ENCODE measurements around the gene CCDC106. TPM values are rescaled to one million over a fixed set of nuclear protein-coding genes. Genes with fewer than 3 reads are reported as not detected.

Gene CCDC106
- total RNA-seq, 4 donors from 2014 or later, result 3.7 to 15.1 (median 8.4) TPM

GRCh38 chr19:55676889-55677505 is 29.0 kb downstream of the CCDC106 start:
- DNase-seq, result no peak
- H3K27ac ChIP-seq, result peak overlapping the region; percentile 59 to 99 (median 95)
- peaks cover 0 to 12% (median 6%) of the 10 kb centered on the region in 4 donors for H3K36me3 ChIP-seq
- no peaks in the 10 kb centered on the region for H3K9me3 ChIP-seq
- in situ Hi-C loops (cut with MboI; ENCODE audit: low pct_ligation_motif_present in 1 of 4, low pct_unique_long_range_greater_than_20kb in 1 of 4, low sequenced_read_pairs in 3 of 4) (no loop called here), intact Hi-C loops (cut with DNase I; ENCODE audit: low total_unique reads) (no loop called here)
- TF ChIP-seq POLR2AphosphoS5 (IDR thresholded peaks at IDR 0.05) (no peak), EP300 (IDR thresholded peaks at IDR 0.05; ENCODE audit: low read depth) (no peak), CTCF (IDR thresholded peaks at IDR 0.05) (no peak), POLR2A (IDR thresholded peaks at IDR 0.05) (no peak)
- H3K27me3 ChIP-seq, result no peaks in the 10 kb centered on the region
- WGBS, 2 donors (ENCODE audit: low coverage in 1 of 2), result 56 to 69% methylated on average over 3 to 7 of the region's 7 CpGs
- peaks cover 22 to 66% (median 38%) of the 10 kb centered on the region in 4 donors for H3K4me1 ChIP-seq
- H3K4me3 ChIP-seq, result peak overlapping the region in 2 of 4 donors; percentile 65 to 99

- Histone ChIP-seq H3K36me3 (peaks cover 0 to 12% (median 6%) of the 10 kb centered on the region in 4 donors), H3K27me3 (no peaks in the 10 kb centered on the region), H3K27ac (peak overlapping the region; percentile 59 to 99 (median 95)), H3K4me1 (peaks cover 22 to 72% (median 41%) of the 10 kb centered on the region in 4 donors), H3K4me3 (peak overlapping the region in 2 of 4 donors; percentile 5 to 65), H3K9me3 (no peaks in the 10 kb centered on the region)
- no peak for DNase-seq
- in situ Hi-C loops (cut with MboI; ENCODE audit: low pct_ligation_motif_present in 1 of 4, low pct_unique_long_range_greater_than_20kb in 1 of 4, low sequenced_read_pairs in 3 of 4) (no loop called here), intact Hi-C loops (cut with DNase I; ENCODE audit: low total_unique reads) (no loop called here)
- TF ChIP-seq POLR2AphosphoS5 (IDR thresholded peaks at IDR 0.05) (no peak), CTCF (IDR thresholded peaks at IDR 0.05) (no peak), POLR2A (IDR thresholded peaks at IDR 0.05) (no peak), EP300 (IDR thresholded peaks at IDR 0.05; ENCODE audit: low read depth) (no peak)
- 19% methylated on average over 6 of the region's 6 CpGs; no CpG with 5 or more reads in 1 of the 2 donors for WGBS, 2 donors (ENCODE audit: low coverage in 1 of 2)
Measured at GRCh38 chr19:55677572-55678028, 29.6 kb downstream of the CCDC106 start.

GRCh38 chr19:55678121-55678671 is 30.2 kb downstream of the CCDC106 start:
- in situ Hi-C loops (cut with MboI; ENCODE audit: low pct_ligation_motif_present in 1 of 4, low pct_unique_long_range_greater_than_20kb in 1 of 4, low sequenced_read_pairs in 3 of 4), result no loop called here
- peaks cover 0 to 12% (median 6%) of the 10 kb centered on the region in 4 donors for H3K36me3 ChIP-seq

More at GRCh38 chr19:55678121-55678671, 30.2 kb downstream of the CCDC106 start:
- DNase-seq, result peak; percentile 70
- Histone ChIP-seq H3K4me1 (peaks cover 22 to 75% (median 44%) of the 10 kb centered on the region in 4 donors), H3K9me3 (no peaks in the 10 kb centered on the region), H3K27ac (peak overlapping the region; percentile 59 to 99 (median 95)), H3K27me3 (no peaks in the 10 kb centered on the region), H3K4me3 (peak overlapping the region in 1 of 4 donors; percentile 65)
- intact Hi-C loops (cut with DNase I; ENCODE audit: low total_unique reads), result no loop called here
- WGBS, 2 donors (ENCODE audit: low coverage in 1 of 2), result 83% methylated on average over 21 of the region's 21 CpGs; no CpG with 5 or more reads in 1 of the 2 donors
- TF ChIP-seq CTCF (IDR thresholded peaks at IDR 0.05) (no peak), POLR2A (IDR thresholded peaks at IDR 0.05) (no peak), POLR2AphosphoS5 (IDR thresholded peaks at IDR 0.05) (no peak), EP300 (IDR thresholded peaks at IDR 0.05; ENCODE audit: low read depth) (no peak)

Measured in transverse colon (tissue), 4 donors.